ENCODE data around the gene PI4KA.
"Not testable (repeated sequence)": the region's sequence is repeated elsewhere in the genome, so short reads cannot be mapped to it uniquely, and the experiment has no call there.

The PI4KA gene

DNA sequence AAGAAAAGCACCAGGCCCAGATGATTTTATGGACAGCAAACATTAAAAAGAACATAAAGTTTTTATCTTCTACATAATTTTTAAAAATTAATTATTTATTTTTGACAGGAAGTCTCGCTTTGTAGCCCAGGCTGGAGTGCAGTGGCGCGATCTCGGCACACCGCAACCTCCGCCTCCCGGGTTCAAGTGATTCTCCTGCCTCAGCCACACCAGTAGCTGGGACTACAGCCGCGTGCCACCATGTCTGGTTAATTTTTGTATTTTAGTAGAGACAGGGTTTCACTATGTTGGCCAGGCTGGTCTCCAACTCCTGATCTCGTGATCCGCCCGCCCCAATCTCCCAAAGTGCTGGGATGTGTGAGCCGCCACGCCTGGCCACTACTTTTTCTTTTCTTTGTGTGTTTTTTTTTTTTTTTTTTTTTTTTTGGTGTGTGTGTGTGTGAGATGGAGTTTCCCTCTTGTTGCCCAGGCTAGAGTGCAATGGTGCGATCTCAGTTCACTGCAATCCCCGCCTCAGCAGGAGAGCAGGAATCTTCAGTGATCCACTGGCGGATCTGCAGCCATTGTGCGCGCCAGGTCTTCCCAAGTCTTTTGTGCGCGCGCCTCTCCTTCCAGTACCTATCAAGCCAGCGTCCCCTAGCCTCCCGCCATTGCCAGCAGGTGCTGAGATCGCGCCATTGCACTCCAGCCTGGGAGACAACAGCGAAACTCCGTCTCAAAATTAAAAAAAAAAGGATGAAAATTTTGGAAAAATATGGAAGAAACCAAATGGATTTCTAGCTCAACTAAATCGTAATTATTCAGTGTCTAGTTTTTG, 171.0 kb downstream of the PI4KA start:
- not testable (repeated sequence) for DNase-seq

- not testable (repeated sequence) for DNase-seq
Measured at GRCh38 chr22:20685764-20686163, 172.8 kb downstream of the PI4KA start.

DNA sequence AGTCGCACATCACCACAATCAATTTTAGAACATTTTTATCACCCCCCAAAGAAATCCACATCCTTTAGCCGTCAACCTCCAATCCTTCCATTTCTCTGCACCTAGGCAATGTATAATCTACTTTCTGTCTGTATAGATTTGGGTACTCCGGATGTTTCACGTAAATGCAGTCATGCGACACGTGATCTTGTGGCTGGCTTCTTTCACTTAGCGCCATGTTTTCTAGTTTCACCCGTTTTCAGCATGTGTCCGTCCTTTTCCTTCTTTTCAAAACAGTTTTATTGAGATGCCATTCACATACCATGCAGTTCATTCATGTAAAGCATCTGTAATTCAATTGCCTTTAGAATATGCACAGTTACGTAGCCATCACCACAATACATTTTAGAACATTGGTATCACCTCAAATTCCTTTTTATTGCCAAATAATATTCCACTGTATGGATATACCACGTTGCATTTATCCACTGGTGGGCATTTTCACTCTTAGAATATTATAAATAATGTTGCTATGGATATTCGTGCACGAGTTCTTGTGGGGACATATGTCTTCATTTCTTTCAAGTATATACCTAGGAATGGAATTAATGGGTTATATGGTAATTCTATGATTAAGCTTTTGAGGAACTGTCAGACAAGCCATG, 179.7 kb downstream of the PI4KA start:
- DNase-seq, result not testable (repeated sequence)

DNA sequence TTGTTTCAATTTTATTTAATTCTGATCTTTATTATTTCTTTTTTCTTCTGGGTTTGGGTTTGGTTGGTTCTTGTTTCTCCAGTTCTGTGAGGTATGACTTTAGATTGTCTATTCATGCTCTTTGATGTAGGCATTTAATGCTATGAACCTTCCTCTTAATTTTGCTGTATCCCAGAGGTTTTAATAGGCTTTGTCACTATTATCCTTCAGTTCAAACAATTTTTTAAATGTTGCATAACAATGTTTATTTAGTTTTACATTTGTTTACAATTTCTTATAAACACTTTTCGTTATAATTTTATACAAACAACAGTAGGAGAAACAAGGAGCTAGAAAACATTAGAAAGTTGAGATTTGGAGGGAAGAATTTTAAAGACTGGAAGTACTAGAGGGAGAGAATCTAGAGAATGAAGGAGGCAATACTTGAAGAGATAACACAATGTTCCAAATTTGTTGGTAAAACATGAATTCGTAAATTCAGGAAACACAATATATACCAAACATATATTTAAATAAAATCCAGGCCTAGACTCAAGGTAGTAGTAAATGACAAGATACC, 180.8 kb downstream of the PI4KA start:
- no peak for DNase-seq

GRCh38 chr22:20675613-20676012, 183.0 kb downstream of the PI4KA start:
- not testable (repeated sequence) for DNase-seq

GRCh38 chr22:20674998-20675397, 183.6 kb downstream of the PI4KA start:
- no peak for DNase-seq

DNA sequence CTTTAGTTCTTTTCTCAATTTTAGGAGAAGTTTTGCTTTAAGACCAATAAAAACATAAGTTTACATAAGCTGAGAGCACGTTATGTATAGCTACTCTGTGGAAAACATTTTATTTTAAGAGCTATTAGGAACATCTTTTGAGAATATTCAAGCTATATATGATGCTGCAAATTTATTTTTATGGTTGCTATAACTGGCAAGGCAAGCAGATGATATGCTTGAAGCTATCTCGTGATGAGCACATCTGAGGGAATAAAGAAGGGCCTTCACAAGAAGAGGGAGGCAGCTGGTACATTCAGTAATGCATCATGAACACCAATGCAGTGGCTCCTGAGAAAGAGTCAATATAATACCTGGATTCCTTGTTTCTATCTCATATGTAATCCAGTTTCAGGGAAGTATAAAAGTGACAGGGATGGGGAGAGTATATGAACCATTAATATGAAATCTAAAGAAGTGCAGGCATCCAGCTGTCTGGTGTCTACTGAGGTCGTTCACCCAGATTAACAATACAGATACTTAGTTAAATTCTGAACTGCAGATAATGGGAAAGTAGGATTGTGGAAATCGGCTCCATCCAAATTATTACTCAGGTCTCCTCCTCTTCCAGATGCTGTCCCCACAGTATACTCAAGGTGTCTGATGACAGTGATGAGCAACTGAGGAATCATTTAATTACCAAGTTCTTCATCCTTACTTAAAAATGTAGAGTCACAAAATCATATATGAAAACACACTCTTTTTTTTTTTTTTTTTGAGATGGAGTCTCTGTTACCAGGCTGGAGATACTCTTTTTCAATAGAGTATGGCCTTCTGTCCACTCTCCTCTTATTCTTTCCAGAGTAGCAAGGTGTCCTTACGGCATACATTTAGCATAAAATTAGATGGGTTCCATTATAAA, 185.1 kb downstream of the PI4KA start:
- no peak for DNase-seq

DNA sequence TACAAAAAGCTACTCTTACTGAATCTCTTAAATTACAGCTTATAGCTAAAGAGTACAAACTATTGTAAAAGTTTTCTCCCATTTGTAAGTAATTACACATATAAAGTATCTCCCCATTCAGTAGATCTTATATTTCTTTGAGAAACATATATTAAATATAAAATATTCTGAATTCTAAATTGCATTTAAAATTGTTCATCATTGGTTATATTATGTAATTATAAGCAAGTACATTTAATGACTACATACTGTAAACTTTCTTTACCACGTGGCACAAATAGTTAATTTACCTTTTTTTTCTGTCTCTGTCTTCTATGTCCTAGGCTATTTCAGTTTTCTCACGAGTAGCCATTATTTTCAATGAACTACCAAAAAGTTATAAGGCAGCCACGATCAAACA, 185.9 kb downstream of the PI4KA start:
- DNase-seq, result no peak

DNA sequence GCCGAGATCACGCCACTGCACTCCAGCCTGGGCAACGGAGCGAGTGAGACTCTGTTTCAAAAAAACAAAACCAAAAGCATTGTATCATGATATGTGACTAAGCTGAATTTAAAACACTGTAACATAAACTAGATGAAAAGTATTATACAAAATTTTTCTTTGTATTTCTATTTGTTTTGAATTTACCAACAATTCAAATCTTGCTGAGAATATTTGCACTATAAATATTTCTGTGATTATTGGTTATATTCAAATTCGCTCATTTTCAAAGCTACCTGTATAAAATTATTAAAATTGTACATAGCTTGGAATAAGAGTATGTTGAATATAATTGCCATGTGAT, 186.6 kb downstream of the PI4KA start:
- no peak for DNase-seq

DNA sequence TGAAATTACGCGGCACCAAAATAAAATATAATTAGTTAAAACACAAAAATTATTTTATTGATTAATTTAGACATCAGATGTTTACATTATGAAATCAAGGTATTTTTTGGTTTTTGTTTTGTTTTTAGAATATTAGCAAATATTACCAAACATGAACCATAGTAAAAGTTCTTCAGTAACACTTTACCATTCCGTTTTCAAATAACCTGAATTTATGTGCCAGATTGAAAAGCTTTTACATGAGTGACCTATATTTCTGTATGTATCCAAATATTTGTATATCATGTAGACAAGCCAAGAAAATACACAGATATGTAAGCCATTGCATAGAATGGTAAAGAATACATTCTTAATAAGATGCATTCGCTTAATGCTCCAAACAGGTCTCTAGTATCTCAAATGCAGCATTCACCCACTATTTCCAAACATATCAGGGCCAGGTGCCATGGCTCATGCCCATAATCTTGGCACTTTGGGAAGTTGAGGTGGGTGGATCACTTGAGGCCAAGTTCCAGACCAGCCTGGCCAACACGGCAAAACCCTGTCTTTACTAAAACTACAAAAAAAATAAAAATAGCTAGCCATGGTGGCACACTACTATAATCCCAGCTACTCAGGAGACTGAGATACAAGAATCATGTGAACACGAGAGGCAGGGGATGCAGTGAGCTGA, 187.1 kb downstream of the PI4KA start:
- DNase-seq, result no peak

- DNase-seq, result not testable (repeated sequence)
Measured at GRCh38 chr22:20670457-20671261, 188.0 kb downstream of the PI4KA start.

- not testable (repeated sequence) for DNase-seq
Measured at GRCh38 chr22:20669884-20670283, 188.7 kb downstream of the PI4KA start.

DNA sequence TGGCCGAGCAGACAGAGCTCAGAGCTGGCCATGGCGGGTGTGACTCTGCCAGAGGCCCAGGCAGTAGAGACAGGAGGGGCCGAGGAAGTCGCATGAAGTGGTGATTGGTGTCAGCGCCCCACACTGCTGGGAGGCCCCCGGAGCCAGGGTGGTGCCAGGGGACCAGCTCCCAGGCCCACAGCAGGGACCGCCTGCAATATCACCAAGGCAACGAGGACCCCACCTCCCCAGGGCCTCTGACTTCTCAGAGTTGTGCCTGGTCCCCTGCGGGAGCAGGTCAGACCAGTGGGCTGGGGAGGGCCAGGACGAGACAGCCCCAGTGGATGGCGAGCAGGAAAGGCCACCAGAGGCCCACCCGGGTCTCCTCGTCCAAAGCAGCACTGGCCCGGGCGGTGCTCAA, 189.1 kb downstream of the PI4KA start:
- not testable (repeated sequence) for DNase-seq

DNA sequence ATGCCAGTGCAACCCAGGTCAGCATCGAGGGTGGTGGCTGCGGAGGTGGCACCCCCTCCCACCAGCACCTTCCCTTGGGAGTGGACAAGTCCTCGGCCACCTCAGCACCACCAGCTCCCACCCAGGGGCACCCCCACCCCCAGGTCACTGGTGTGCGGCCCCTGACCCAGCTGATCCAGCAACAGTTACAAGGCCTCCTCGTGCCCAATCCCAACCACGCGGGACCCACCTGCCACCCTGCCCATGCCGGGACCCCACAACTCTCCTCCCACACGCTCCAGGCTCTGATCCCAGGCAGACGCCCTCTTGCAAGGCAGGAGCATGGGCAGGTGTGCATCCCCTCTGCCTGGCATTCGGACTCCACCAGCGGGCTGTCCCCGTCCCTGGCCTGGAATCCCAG, 189.8 kb downstream of the PI4KA start:
- not testable (repeated sequence) for DNase-seq

- DNase-seq, result not testable (repeated sequence)
Measured at GRCh38 chr22:20668226-20668625, 190.4 kb downstream of the PI4KA start.

- not testable (repeated sequence) for DNase-seq
Measured at GRCh38 chr22:20667548-20667947, 191.1 kb downstream of the PI4KA start.

GRCh38 chr22:20666560-20666959, 192.1 kb downstream of the PI4KA start:
- DNase-seq, result no peak

GRCh38 chr22:20664594-20664959, 194.0 kb downstream of the PI4KA start:
- DNase-seq, result no peak

DNA sequence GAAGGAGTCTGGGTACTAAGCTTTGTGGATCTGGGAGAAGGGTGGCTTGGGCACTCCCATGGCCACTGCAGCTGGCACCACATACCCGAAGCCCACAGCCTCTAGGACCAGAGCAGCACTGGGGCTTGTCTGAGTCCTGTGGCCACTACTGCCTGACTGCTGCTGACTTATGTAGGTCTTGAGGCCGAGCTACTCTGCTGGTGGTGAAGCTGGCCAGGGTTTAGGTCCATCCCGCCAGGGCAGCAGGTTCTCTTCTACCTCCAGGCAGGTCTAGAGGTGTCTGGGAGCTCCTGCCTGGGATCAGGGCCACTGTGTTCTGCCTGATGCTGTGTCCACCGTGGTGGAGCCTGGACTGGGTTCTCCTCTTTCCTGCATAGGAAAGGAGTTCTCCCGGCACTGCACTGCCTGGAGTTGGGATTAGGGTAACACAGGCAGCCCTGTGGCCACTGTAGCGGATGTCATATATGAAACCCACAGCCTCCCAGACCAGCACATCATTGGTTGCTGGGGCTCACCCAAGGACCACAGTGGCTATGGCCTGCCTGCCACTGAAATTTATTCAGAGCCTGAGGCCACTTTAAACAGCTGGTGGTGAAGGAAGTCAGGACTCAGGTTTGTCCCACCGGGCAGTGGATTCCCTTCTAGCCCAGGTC, 194.5 kb downstream of the PI4KA start:
- no peak for DNase-seq

DNA sequence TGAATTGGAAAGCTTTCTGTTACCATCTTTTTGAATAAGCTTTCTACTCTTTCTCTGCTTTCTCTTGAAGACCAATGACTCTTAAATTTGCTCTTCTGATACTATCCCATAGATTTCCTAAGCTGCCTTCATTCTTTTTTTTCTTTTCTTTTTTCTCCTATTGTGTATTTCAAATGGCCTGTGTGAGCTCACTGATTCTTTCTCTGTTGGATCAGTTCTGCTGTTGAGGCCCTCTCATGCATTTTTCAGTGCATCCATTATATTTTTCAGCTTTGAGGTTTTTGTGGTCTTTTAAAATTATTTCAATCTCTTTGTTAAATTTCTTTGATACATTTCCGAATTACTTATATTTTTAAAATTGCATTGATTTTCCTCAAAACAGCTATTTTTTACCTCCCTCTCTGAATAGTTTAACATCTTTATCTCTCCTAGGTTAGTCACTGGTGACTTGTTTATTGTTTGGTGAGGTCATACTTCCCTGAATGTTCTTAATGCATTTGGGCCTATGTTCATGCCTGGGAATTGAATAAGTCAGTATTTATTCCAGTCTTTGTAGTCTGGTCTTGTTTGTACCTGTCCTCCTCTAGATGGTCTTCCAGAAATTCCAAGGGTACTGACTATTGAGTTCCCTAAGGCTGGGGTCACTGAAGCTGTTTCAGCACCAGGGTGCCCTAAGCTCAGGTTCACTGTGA, 195.3 kb downstream of the PI4KA start:
- no peak for DNase-seq

Measured in activated CD4-positive, alpha-beta T cell treated with anti-CD3 and anti-CD28 coated beads, Interleukin-2, amount 50 U/mL, for 48 hours (primary cell).